ENCODE results near the gene FTO.

Gene FTO

GRCh38 chr16:54030451-54030850 lies 326.5 kb downstream of the FTO start:
- H3K4me3 ChIP-seq (ENCODE audit: low read length): no peak overlapping the region

GRCh38 chr16:54031107-54031760 lies 327.3 kb downstream of the FTO start:
- no peak for TF ChIP-seq ZNF274 (IDR thresholded peaks at IDR 0.05; ENCODE audit: low read depth, low read length)

More at GRCh38 chr16:54030451-54030850, 326.5 kb downstream of the FTO start:
- no peak for TF ChIP-seq ZNF274 (IDR thresholded peaks at IDR 0.05; ENCODE audit: low read depth, low read length)

GRCh38 chr16:54033747-54034146 lies 329.8 kb downstream of the FTO start:
- no peak overlapping the region for H3K4me3 ChIP-seq (ENCODE audit: low read length)
- no peak for TF ChIP-seq ZNF274 (IDR thresholded peaks at IDR 0.05; ENCODE audit: low read depth, low read length)

More at GRCh38 chr16:54031107-54031760, 327.3 kb downstream of the FTO start:
- H3K4me3 ChIP-seq (ENCODE audit: low read length): no peak overlapping the region

GRCh38 chr16:54034684-54035083 lies 330.7 kb downstream of the FTO start:
- no peak for TF ChIP-seq ZNF274 (IDR thresholded peaks at IDR 0.05; ENCODE audit: low read depth, low read length)

GRCh38 chr16:54040480-54040879 lies 336.5 kb downstream of the FTO start:
- H3K4me3 ChIP-seq (ENCODE audit: low read length): no peak overlapping the region
- TF ChIP-seq ZNF274 (IDR thresholded peaks at IDR 0.05; ENCODE audit: low read depth, low read length): no peak

More at GRCh38 chr16:54034684-54035083, 330.7 kb downstream of the FTO start:
- no peak overlapping the region for H3K4me3 ChIP-seq (ENCODE audit: low read length)

GRCh38 chr16:54040975-54041374 lies 337.0 kb downstream of the FTO start:
- no peak overlapping the region for H3K4me3 ChIP-seq (ENCODE audit: low read length)
- TF ChIP-seq ZNF274 (IDR thresholded peaks at IDR 0.05; ENCODE audit: low read depth, low read length): no peak

- no peak overlapping the region for H3K4me3 ChIP-seq (ENCODE audit: low read length)
Measured at GRCh38 chr16:54048586-54049495, 344.9 kb downstream of the FTO start.

GRCh38 chr16:54049591-54050458 lies 345.9 kb downstream of the FTO start:
- no peak for TF ChIP-seq ZNF274 (IDR thresholded peaks at IDR 0.05; ENCODE audit: low read depth, low read length)
- no peak overlapping the region for H3K4me3 ChIP-seq (ENCODE audit: low read length)

More at GRCh38 chr16:54048586-54049495, 344.9 kb downstream of the FTO start:
- no peak for TF ChIP-seq ZNF274 (IDR thresholded peaks at IDR 0.05; ENCODE audit: low read depth, low read length)

GRCh38 chr16:54050459-54051210 lies 346.7 kb downstream of the FTO start:
- H3K4me3 ChIP-seq (ENCODE audit: low read length): no peak overlapping the region
- no peak for TF ChIP-seq ZNF274 (IDR thresholded peaks at IDR 0.05; ENCODE audit: low read depth, low read length)

GRCh38 chr16:54051821-54052220 lies 347.9 kb downstream of the FTO start:
- TF ChIP-seq ZNF274 (IDR thresholded peaks at IDR 0.05; ENCODE audit: low read depth, low read length): no peak
- no peak overlapping the region for H3K4me3 ChIP-seq (ENCODE audit: low read length)

- no peak overlapping the region for H3K4me3 ChIP-seq (ENCODE audit: low read length)
- TF ChIP-seq ZNF274 (IDR thresholded peaks at IDR 0.05; ENCODE audit: low read depth, low read length): no peak
Measured at GRCh38 chr16:54052271-54052670, 348.3 kb downstream of the FTO start.

- TF ChIP-seq ZNF274 (IDR thresholded peaks at IDR 0.05; ENCODE audit: low read depth, low read length): no peak
- no peak overlapping the region for H3K4me3 ChIP-seq (ENCODE audit: low read length)
Measured at GRCh38 chr16:54053891-54054820, 350.2 kb downstream of the FTO start.

Data from GM08714 (cell line).